Testis (tissue), 3 donors: ENCODE measurements around the gene SNTG2. TPM values are rescaled to one million over a fixed set of nuclear protein-coding genes. Genes with fewer than 3 reads are reported as not detected.

Source experiments
- DNase-seq: peaks from one replicate; pipeline ENCODE4 v3.0.0-alpha.2; 2019
- H3K27ac ChIP-seq, 2 donors: fragments of 200-600 bp; sonication (generic); one replicate each; pipeline ENCODE4 v1.5.1; 2019
- H3K27me3 ChIP-seq: fragments of 200-600 bp; sonication (generic); one replicate; pipeline ENCODE4 v1.5.1; 2019
- H3K36me3 ChIP-seq: fragments of 200-600 bp; sonication (generic); one replicate; pipeline ENCODE4 v1.5.1; 2017; ENCODE audit warnings: low read depth; ENCODE audit errors: missing control alignments
- H3K4me1 ChIP-seq: fragments of 200-600 bp; sonication (generic); one replicate; pipeline ENCODE4 v1.5.1; 2019
- H3K4me3 ChIP-seq, 2 donors: fragments of 200-600 bp; sonication (generic); one replicate each; pipeline ENCODE4 v1.5.1; 2017 to 2019
- H3K9me3 ChIP-seq: fragments of 200-600 bp; sonication (generic); one replicate; pipeline ENCODE4 v1.5.1; 2017
- POLR2A ChIP-seq: fragments of 450-650 bp; IDR thresholded peaks from one replicate; pipeline ENCODE4 v1.6.1; 2017; ENCODE audit warnings: antibody characterized with exemption, mild to moderate bottlenecking, moderate library complexity
- WGBS, 2 donors: methylation state at CpG; one replicate each; pipeline ENCODE4 v1.1.5; 2018; 5-methylcytosine and 5-hydroxymethylcytosine counted together
- intact Hi-C: fragments of 100-400 bp; cut with DNase I; formaldehyde crosslinking; loops from one replicate; pipeline ENCODE4 v1.15.1; 2023; ENCODE audit warnings: low total_unique reads
- polyA plus RNA-seq: library from polyadenylated mRNA; stranded (reverse); fragments of 350-450 nt; fragmentation: Illumina TruSeq; extraction: RNeasy Lipid Tissue Mini Kit (QIAGEN cat#74804); gene quantifications from one replicate; pipeline ENCODE4 v1.2.3, GENCODE V29; 2014; ENCODE audit warnings: low read depth, low replicate concordance; ENCODE audit not compliant: insufficient read depth
- total RNA-seq, 2 donors: library from RNA; depleted of rRNA; stranded (reverse); fragments of >200 nt; gene quantifications; one replicate each; pipeline ENCODE4 v1.2.3, GENCODE V29; 2016
- TF ChIP-seq, protein P1 (sequence below), 3 experiments: fragments of 450-650 bp in 2 of 3; fragments of 200-600 bp in 1 of 3; sonication (generic) in 1 of 3; IDR thresholded peaks; one replicate each; pipeline ENCODE4 v1.5.1; 2016 to 2019; ENCODE audit warnings: antibody characterized with exemption in 3 of 3, mild to moderate bottlenecking in 2 of 3, moderate library complexity in 1 of 3

The SNTG2 gene
- total and polyA plus RNA-seq, 3 donors from 2014 or later: 8.7 to 10.2 (median 9.1) TPM

DNA sequence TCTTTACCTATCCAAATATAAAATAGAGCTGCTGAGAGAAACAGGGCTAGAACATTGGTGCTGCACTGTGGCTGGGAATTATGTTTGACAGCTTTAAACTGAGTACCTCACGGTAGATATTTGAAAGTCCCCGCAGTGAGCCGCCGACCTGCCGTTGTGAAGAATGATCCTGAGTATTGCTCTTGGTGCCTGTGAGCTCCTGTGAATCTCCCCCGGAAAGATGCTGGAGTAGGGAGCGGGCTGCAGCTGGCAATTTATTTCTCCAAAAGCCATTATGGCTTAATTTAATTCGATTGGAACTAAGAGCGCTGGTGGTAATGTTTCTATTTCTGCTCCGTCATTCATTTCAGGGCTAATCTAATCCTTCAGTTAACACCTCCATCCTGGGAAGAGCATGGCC is 333.2 kb downstream of the SNTG2 start:
- H3K36me3 ChIP-seq: no peaks in the 10 kb centered on the region
- H3K27me3 ChIP-seq: no peaks in the 10 kb centered on the region
- no peak overlapping the region for H3K27ac ChIP-seq
- intact Hi-C loops: no loop called here
- WGBS, 2 donors: 53 to 54% methylated on average over 10 of the region's 10 CpGs
- no peak for TF ChIP-seq POLR2A
- H3K4me1 ChIP-seq: peaks cover 18% of the 10 kb centered on the region
- DNase-seq: no peak
- H3K9me3 ChIP-seq: no peaks in the 10 kb centered on the region
- H3K4me3 ChIP-seq: no peak overlapping the region

DNA sequence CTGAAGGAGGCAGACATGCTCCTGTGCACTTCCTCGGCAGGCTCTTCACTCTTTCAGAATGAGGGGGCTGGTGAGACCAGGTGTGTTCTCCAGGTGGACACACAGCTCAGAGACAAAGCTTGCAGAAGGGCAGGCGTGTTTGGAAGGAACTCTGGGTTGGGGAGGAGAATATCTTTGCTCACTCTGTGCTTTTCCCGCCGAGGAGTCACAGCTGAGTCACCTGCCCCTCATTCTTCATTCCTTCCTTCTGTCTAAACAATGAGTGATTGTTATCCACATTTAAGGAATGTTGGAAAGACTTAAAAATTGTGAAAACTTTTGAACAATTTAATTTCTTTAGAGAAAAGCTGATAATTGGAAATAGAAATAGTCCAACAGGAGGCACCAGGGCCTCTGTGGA is 336.3 kb downstream of the SNTG2 start:
- Histone ChIP-seq H3K27ac (no peak overlapping the region), H3K4me1 (peaks cover 14% of the 10 kb centered on the region), H3K9me3 (no peaks in the 10 kb centered on the region), H3K36me3 (no peaks in the 10 kb centered on the region), H3K27me3 (no peaks in the 10 kb centered on the region), H3K4me3 (no peak overlapping the region)
- 75 to 80% methylated on average over 4 of the region's 4 CpGs for WGBS, 2 donors
- DNase-seq: no peak
- intact Hi-C loops: no loop called here
- TF ChIP-seq, protein P1, sequence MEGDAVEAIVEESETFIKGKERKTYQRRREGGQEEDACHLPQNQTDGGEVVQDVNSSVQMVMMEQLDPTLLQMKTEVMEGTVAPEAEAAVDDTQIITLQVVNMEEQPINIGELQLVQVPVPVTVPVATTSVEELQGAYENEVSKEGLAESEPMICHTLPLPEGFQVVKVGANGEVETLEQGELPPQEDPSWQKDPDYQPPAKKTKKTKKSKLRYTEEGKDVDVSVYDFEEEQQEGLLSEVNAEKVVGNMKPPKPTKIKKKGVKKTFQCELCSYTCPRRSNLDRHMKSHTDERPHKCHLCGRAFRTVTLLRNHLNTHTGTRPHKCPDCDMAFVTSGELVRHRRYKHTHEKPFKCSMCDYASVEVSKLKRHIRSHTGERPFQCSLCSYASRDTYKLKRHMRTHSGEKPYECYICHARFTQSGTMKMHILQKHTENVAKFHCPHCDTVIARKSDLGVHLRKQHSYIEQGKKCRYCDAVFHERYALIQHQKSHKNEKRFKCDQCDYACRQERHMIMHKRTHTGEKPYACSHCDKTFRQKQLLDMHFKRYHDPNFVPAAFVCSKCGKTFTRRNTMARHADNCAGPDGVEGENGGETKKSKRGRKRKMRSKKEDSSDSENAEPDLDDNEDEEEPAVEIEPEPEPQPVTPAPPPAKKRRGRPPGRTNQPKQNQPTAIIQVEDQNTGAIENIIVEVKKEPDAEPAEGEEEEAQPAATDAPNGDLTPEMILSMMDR (IDR thresholded peaks at IDR 0.05): no peak
- TF ChIP-seq POLR2A: no peak

DNA sequence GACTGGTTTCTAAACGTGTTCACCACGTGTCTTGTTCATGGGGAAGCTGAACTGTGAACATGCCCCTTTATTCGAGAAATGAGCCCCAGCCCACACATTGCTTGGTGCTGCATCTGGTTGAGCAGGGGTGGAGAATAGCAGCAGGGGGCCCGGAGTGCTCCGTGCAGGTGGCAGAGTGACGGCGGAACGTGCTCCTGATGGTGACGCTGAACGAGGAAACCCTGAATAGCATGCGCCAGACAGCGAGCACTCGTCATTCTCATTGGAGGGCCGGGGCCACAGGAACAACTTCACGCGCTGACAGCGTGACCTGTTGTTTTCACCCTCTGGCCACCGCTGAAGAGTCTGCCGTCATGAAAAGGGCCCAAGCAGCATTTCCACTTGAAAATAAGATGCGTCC is 336.8 kb downstream of the SNTG2 start:
- H3K9me3 ChIP-seq: no peaks in the 10 kb centered on the region
- no peaks in the 10 kb centered on the region for H3K36me3 ChIP-seq
- no peaks in the 10 kb centered on the region for H3K27me3 ChIP-seq
- WGBS, 2 donors: 89 to 90% methylated on average over 20 of the region's 20 CpGs
- no peak for TF ChIP-seq POLR2A
- TF ChIP-seq, protein P1 (IDR thresholded peaks at IDR 0.05): no peak
- no peak for DNase-seq
- no peak overlapping the region for H3K4me3 ChIP-seq
- intact Hi-C loops: no loop called here
- H3K27ac ChIP-seq: no peak overlapping the region
- H3K4me1 ChIP-seq: peaks cover 10% of the 10 kb centered on the region

DNA sequence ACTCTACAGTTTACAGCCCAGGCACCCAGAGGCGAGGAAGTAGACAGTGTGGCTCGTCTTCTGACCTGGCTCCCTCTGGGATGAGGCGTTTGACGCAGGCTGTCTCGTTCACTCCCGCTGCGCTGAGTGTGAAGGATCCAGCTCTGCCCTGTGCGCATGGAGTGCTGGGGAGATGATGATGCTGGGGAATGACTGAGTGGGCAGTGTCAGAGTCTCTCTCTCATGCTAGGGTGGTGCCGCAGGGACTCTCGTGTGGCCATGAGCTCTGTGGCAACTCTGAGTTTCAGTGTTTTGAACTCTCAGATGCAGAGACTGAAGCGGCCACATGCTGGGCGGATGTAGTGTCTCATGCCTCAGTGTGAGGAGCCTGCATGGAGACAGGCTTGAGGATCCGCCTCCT is 344.3 kb downstream of the SNTG2 start:
- H3K4me3 ChIP-seq: no peak overlapping the region
- DNase-seq: no peak
- TF ChIP-seq POLR2A: no peak
- TF ChIP-seq, protein P1 (IDR thresholded peaks at IDR 0.05): no peak
- intact Hi-C loops: no loop called here
- H3K9me3 ChIP-seq: no peaks in the 10 kb centered on the region
- 93 to 96% methylated on average over 13 of the region's 13 CpGs for WGBS, 2 donors
- no peak overlapping the region for H3K27ac ChIP-seq
- H3K36me3 ChIP-seq: no peaks in the 10 kb centered on the region
- H3K4me1 ChIP-seq: no peaks in the 10 kb centered on the region
- no peaks in the 10 kb centered on the region for H3K27me3 ChIP-seq

DNA sequence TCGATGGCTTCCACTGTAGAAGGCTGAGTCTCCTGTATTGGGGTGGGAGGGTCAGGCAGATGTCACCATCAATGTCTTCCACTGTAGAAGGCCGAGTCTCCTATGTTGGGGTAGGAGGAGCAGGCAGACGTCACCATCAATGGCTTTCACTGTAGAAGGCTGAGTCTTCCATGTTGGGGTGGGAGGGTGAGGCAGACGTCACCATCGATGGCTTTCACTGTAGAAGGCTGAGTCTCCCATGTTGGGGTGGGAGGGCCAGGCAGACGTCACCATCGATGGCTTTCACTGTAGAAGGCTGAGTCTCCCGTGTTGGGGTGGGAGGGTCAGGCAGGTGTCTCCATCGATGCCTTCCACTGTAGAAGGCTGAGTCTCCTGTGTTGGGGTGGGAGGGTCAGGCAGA is 345.1 kb downstream of the SNTG2 start:
- 88 to 89% methylated on average over 7 to 9 of the region's 9 CpGs for WGBS, 2 donors
- intact Hi-C loops: no loop called here
- Histone ChIP-seq H3K36me3 (no peaks in the 10 kb centered on the region), H3K4me1 (no peaks in the 10 kb centered on the region), H3K9me3 (no peaks in the 10 kb centered on the region), H3K27me3 (no peaks in the 10 kb centered on the region), H3K27ac (no peak overlapping the region), H3K4me3 (no peak overlapping the region)
- TF ChIP-seq, protein P1 (IDR thresholded peaks at IDR 0.05): no peak
- no peak for TF ChIP-seq POLR2A
- DNase-seq: no peak
